Gastrocnemius medialis (tissue), 4 donors: ENCODE data around the gene FAM236A.
"Not testable (repeated sequence)": the region's sequence is repeated elsewhere in the genome, so short reads cannot be mapped to it uniquely, and the experiment has no call there.

ENCODE experiments used
- POLR2A ChIP-seq, 2 donors: fragments of 450-650 bp; IDR thresholded peaks; one replicate each; pipeline ENCODE4 v1.6.1; 2017; ENCODE audit warnings: antibody characterized with exemption in 2 of 2, mild to moderate bottlenecking in 2 of 2, moderate library complexity in 2 of 2
- TF ChIP-seq, protein P1 (sequence below), 5 experiments: fragments of 450-650 bp in 3 of 5; fragments of 200-600 bp in 2 of 5; sonication (generic) in 2 of 5; IDR thresholded peaks in 4 of 5; conservative IDR thresholded peaks in 1 of 5; 1 replicate in 4 of 5; 2 replicates in 1 of 5; pipeline ENCODE4 v1.5.1; 2016 to 2019; ENCODE audit warnings: antibody characterized with exemption in 5 of 5, mild to moderate bottlenecking in 3 of 5, moderate library complexity in 3 of 5

- not testable (repeated sequence) for TF ChIP-seq POLR2A (IDR thresholded peaks at IDR 0.05)
- TF ChIP-seq, protein P1, sequence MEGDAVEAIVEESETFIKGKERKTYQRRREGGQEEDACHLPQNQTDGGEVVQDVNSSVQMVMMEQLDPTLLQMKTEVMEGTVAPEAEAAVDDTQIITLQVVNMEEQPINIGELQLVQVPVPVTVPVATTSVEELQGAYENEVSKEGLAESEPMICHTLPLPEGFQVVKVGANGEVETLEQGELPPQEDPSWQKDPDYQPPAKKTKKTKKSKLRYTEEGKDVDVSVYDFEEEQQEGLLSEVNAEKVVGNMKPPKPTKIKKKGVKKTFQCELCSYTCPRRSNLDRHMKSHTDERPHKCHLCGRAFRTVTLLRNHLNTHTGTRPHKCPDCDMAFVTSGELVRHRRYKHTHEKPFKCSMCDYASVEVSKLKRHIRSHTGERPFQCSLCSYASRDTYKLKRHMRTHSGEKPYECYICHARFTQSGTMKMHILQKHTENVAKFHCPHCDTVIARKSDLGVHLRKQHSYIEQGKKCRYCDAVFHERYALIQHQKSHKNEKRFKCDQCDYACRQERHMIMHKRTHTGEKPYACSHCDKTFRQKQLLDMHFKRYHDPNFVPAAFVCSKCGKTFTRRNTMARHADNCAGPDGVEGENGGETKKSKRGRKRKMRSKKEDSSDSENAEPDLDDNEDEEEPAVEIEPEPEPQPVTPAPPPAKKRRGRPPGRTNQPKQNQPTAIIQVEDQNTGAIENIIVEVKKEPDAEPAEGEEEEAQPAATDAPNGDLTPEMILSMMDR (IDR thresholded peaks at IDR 0.05 in 4 of 5, conservative IDR thresholded peaks at IDR 0.05 in 1 of 5): not testable (repeated sequence)
Measured at GRCh38 chrX:72959971-72960370, 22.0 kb downstream of the FAM236A start.
